OCI-LY7 (cell line): Measurements from ENCODE around the gene APC. TPM values are rescaled to one million over a fixed set of nuclear protein-coding genes. Genes with fewer than 3 reads are reported as not detected.

Source experiments
- BruUV-seq: library from RNA; stranded (reverse); fragments of 400-500 nt; replicated peaks from 2 replicates; lab custom pipeline; 2021; lab: Mats Ljungman, UMichigan
- CTCF ChIA-PET: fragments of 300-600 bp; sonication (Branson Sonifier 250); formaldehyde crosslinking; loops from one replicate; lab custom pipeline; 2022; ENCODE audit warnings: antibody characterized with exemption; ENCODE audit not compliant: unreplicated experiment; lab: Charles Lee
- POLR2A ChIA-PET: fragments of 300-600 bp; sonication (Branson Sonifier 250); formaldehyde crosslinking; loops from one replicate; lab custom pipeline; 2022; ENCODE audit warnings: antibody characterized with exemption; lab: Charles Lee
- DNase-seq: peaks from one replicate; pipeline ENCODE4 v3.0.0-alpha.2; 2015; ENCODE audit warnings: low spot score
- H2AFZ ChIP-seq: fragments of 200-600 bp; sonication (generic), shearing (Covaris generic); 2 replicates; pipeline ENCODE4 v1.6.1; 2014; ENCODE audit warnings: mild to moderate bottlenecking, antibody characterized with exemption, low read length, moderate library complexity
- H3K27ac ChIP-seq: fragments of 200-600 bp; sonication (generic); 2 replicates; pipeline ENCODE4 v1.5.1; 2014; ENCODE audit warnings: mixed run types, low read depth, mild to moderate bottlenecking, moderate library complexity, low read length, inconsistent platforms; ENCODE audit not compliant: poor library complexity, severe bottlenecking
- H3K36me3 ChIP-seq: fragments of 200-600 bp; sonication (generic); 2 replicates; pipeline ENCODE4 v1.6.1; 2014; ENCODE audit warnings: mild to moderate bottlenecking, antibody characterized with exemption, low read length, moderate library complexity, mixed read lengths; ENCODE audit not compliant: insufficient read depth
- H3K4me1 ChIP-seq: fragments of 200-600 bp; sonication (generic); 2 replicates; pipeline ENCODE4 v1.5.1; 2014; ENCODE audit warnings: mild to moderate bottlenecking, low read length; ENCODE audit not compliant: insufficient read depth, poor library complexity, severe bottlenecking
- H3K4me2 ChIP-seq: fragments of 200-600 bp; sonication (generic); 2 replicates; pipeline ENCODE4 v1.6.1; 2014; ENCODE audit warnings: mild to moderate bottlenecking, low read length
- H3K4me3 ChIP-seq: fragments of 200-600 bp; sonication (generic); 2 replicates; pipeline ENCODE4 v1.5.1; 2014; ENCODE audit warnings: mild to moderate bottlenecking, low read depth, low read length; ENCODE audit not compliant: poor library complexity, severe bottlenecking
- H3K79me2 ChIP-seq: fragments of 200-600 bp; sonication (generic); 2 replicates; pipeline ENCODE4 v1.6.1; 2016; ENCODE audit warnings: low read depth, mild to moderate bottlenecking, low read length, moderate library complexity, mixed read lengths; ENCODE audit not compliant: insufficient read depth
- H3K9me2 ChIP-seq: fragments of 200-600 bp; sonication (generic); 2 replicates; pipeline ENCODE4 v1.6.1; 2016; ENCODE audit warnings: mild to moderate bottlenecking, low read length, mixed read lengths; ENCODE audit not compliant: insufficient read depth
- H3K9me3 ChIP-seq: fragments of 200-600 bp; sonication (generic); 2 replicates; pipeline ENCODE4 v1.6.1; 2014; ENCODE audit warnings: mild to moderate bottlenecking, mixed run types, low read length, mixed read lengths
- H4K20me1 ChIP-seq: fragments of 200-600 bp; sonication (generic); 2 replicates; pipeline ENCODE4 v1.6.1; 2014; ENCODE audit warnings: mild to moderate bottlenecking, antibody characterized with exemption, low read length, moderate library complexity, mixed read lengths; ENCODE audit not compliant: insufficient read depth
- EZH2phosphoT487 ChIP-seq: fragments of 200-600 bp; sonication (generic); IDR thresholded peaks from 2 replicates; pipeline ENCODE4 v1.6.1; 2018; ENCODE audit warnings: low read depth, borderline replicate concordance, mild to moderate bottlenecking, mixed run types, antibody characterized with exemption, low read length, moderate library complexity, mixed read lengths
- intact Hi-C: fragments of 100-400 bp; cut with micrococcal nuclease; formaldehyde crosslinking; loops from one replicate; pipeline ENCODE4 v1.10.0; 2022; ENCODE audit not compliant: unreplicated experiment
- total RNA-seq, 2 experiments: library from RNA; depleted of rRNA in 1 of 2; stranded (reverse); fragments of >200 nt in 1 of 2; shearing (Covaris generic) in 1 of 2; gene quantifications; 2 replicates each; pipeline ENCODE4 v1.2.3, GENCODE V29; 2014 to 2022
- TF ChIP-seq, protein P1 (sequence below): fragments of 200-600 bp; sonication (generic); conservative IDR thresholded peaks from 2 replicates; pipeline ENCODE4 v1.5.1; 2014; ENCODE audit warnings: mild to moderate bottlenecking, antibody characterized with exemption, low read length, moderate library complexity, mixed read lengths

APC gene
- total RNA-seq, 2 experiments from 2014 or later: 33.1 to 34.8 TPM

DNA sequence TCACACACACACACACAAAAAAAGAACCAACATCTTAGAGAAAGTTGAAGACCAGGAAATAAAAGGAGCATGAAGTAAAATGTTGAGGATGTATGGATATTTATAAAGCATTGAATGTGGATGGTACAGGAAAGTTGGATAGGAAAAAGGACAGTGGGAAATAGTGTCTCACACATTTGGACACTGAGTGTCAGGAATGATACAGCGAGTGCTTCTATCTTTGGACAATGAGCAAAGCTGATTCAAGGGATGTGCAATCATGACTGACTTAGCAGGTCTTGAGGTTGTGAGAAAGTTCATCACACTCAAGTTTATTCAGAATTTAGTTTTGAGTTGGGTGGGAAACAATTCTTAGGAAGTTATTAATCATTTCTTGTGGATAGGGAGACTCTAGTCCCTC, 73.3 kb downstream of the APC start:
- no peak overlapping the region for H3K4me2 ChIP-seq
- ChIA-PET POLR2A (interaction anchor here (0.7 kb wide), 1 partner anchor 14 kb away, joined by 5 read pairs; no protein-coding TSS in a partner anchor), CTCF (no interaction called here)
- TF ChIP-seq, protein P1, sequence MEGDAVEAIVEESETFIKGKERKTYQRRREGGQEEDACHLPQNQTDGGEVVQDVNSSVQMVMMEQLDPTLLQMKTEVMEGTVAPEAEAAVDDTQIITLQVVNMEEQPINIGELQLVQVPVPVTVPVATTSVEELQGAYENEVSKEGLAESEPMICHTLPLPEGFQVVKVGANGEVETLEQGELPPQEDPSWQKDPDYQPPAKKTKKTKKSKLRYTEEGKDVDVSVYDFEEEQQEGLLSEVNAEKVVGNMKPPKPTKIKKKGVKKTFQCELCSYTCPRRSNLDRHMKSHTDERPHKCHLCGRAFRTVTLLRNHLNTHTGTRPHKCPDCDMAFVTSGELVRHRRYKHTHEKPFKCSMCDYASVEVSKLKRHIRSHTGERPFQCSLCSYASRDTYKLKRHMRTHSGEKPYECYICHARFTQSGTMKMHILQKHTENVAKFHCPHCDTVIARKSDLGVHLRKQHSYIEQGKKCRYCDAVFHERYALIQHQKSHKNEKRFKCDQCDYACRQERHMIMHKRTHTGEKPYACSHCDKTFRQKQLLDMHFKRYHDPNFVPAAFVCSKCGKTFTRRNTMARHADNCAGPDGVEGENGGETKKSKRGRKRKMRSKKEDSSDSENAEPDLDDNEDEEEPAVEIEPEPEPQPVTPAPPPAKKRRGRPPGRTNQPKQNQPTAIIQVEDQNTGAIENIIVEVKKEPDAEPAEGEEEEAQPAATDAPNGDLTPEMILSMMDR: no peak
- no peak for TF ChIP-seq EZH2phosphoT487
- no peaks in the 10 kb centered on the region for H4K20me1 ChIP-seq
- H3K4me1 ChIP-seq: peaks cover 8% of the 10 kb centered on the region
- H3K9me2 ChIP-seq: no peaks in the 10 kb centered on the region
- no peak overlapping the region for H3K27ac ChIP-seq
- H3K9me3 ChIP-seq: no peaks in the 10 kb centered on the region
- no peak overlapping the region for H2AFZ ChIP-seq
- no peak for DNase-seq
- no peak overlapping the region for H3K4me3 ChIP-seq
- no peaks in the 10 kb centered on the region for H3K79me2 ChIP-seq
- peaks cover 57% of the 10 kb centered on the region for H3K36me3 ChIP-seq
- BruUV-seq: TSS peak; percentile 24
- intact Hi-C loops: no loop called here

DNA sequence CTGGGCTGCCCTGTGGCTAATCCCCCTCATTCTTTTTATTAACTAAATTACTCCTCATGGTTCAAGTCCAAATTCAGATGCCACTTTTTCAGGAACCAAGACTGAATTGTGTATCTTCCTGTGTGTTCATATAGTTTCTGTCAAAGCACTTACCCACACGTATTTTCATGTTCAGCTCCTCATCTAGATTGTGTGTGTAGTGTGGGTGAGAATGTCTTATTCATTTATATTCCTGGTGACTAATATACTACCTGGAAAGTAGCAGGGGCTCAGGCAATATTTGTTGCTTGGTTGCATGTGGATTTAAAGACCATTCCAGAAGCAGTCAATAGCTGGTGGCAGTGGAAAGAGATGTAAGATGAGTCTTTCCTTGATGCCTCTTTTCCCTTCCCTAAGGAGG, 74.9 kb downstream of the APC start:
- no peak overlapping the region for H2AFZ ChIP-seq
- H3K9me2 ChIP-seq: no peaks in the 10 kb centered on the region
- no peak overlapping the region for H3K4me2 ChIP-seq
- intact Hi-C loops: no loop called here
- H4K20me1 ChIP-seq: no peaks in the 10 kb centered on the region
- no peaks in the 10 kb centered on the region for H3K9me3 ChIP-seq
- H3K79me2 ChIP-seq: no peaks in the 10 kb centered on the region
- TF ChIP-seq, protein P1: no peak
- no peak for TF ChIP-seq EZH2phosphoT487
- no peak for DNase-seq
- BruUV-seq: no TSS peak
- peaks cover 8% of the 10 kb centered on the region for H3K4me1 ChIP-seq
- H3K27ac ChIP-seq: no peak overlapping the region
- ChIA-PET CTCF (no interaction called here), POLR2A (interaction anchor here (0.6 to 2.2 kb wide), 4 partner anchors 10 to 773 kb away, joined by 3 to 7 read pairs (median 4); no protein-coding TSS in a partner anchor)
- no peak overlapping the region for H3K4me3 ChIP-seq
- peaks cover 60% of the 10 kb centered on the region for H3K36me3 ChIP-seq

DNA sequence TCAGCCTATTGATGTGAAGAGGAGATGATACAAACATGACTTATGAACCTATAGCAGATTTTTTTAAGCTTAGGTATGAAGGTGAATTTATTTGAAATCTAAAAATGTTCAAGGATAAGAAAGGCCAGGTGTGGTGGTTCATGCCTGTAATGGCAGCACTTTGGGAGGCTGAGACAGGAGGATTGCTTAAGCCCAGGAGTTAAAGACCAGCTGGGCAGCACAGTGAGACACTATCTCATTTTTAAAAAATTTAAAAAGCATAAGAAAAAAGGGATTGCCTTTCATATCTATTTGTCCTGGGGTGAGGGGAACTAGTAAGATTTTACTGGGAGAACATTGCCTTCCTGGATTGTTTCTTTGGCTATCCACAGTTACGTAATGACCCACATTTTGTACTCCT, 82.6 kb downstream of the APC start:
- H3K4me2 ChIP-seq: no peak overlapping the region
- ChIA-PET CTCF (no interaction called here), POLR2A (interaction anchor here (0.7 to 0.8 kb wide), 2 partner anchors 25 to 85 kb away, joined by 3 to 4 read pairs; no protein-coding TSS in a partner anchor)
- H3K4me1 ChIP-seq: no peaks in the 10 kb centered on the region
- H3K79me2 ChIP-seq: no peaks in the 10 kb centered on the region
- H3K9me3 ChIP-seq: no peaks in the 10 kb centered on the region
- no peak overlapping the region for H2AFZ ChIP-seq
- H4K20me1 ChIP-seq: no peaks in the 10 kb centered on the region
- TF ChIP-seq EZH2phosphoT487: no peak
- TF ChIP-seq, protein P1: no peak
- H3K9me2 ChIP-seq: no peaks in the 10 kb centered on the region
- DNase-seq: no peak
- BruUV-seq: no TSS peak
- no peak overlapping the region for H3K27ac ChIP-seq
- peaks cover 71% of the 10 kb centered on the region for H3K36me3 ChIP-seq
- no peak overlapping the region for H3K4me3 ChIP-seq
- intact Hi-C loops: no loop called here
